Suprapubic skin (tissue), 4 donors: ENCODE measurements around the gene ALPL. TPM values are rescaled to one million over a fixed set of nuclear protein-coding genes. Genes with fewer than 3 reads are reported as not detected.

Experiments used
- DNase-seq, 2 donors: peaks; one replicate each; pipeline ENCODE4 v3.0.0-alpha.2; 2019; ENCODE audit warnings: low spot score in 2 of 2
- H3K27ac ChIP-seq: fragments of 200-600 bp; sonication (generic); one replicate; pipeline ENCODE4 v1.5.1; 2019
- H3K27me3 ChIP-seq: fragments of 200-600 bp; sonication (generic); one replicate; pipeline ENCODE4 v1.5.1; 2019
- H3K36me3 ChIP-seq: fragments of 200-600 bp; sonication (generic); one replicate; pipeline ENCODE4 v1.5.1; 2019
- H3K4me1 ChIP-seq: fragments of 200-600 bp; sonication (generic); one replicate; pipeline ENCODE4 v1.5.1; 2019
- H3K4me3 ChIP-seq: fragments of 200-600 bp; sonication (generic); one replicate; pipeline ENCODE4 v1.5.1; 2019; ENCODE audit warnings: mild to moderate bottlenecking
- H3K9me3 ChIP-seq: fragments of 200-600 bp; sonication (generic); one replicate; pipeline ENCODE4 v1.5.1; 2019
- CTCF ChIP-seq, 2 donors: fragments of 200-600 bp in 1 of 2; fragments of 450-650 bp in 1 of 2; sonication (generic) in 1 of 2; IDR thresholded peaks; one replicate each; pipeline ENCODE4 v1.5.1; 2016 to 2019; ENCODE audit warnings: antibody characterized with exemption in 2 of 2, mild to moderate bottlenecking in 1 of 2, moderate library complexity in 1 of 2
- EP300 ChIP-seq: sonication (generic); formaldehyde crosslinking; IDR thresholded peaks from one replicate; pipeline ENCODE4 v1.6.1; 2017; ENCODE audit warnings: antibody characterized with exemption
- POLR2A ChIP-seq, 2 donors: fragments of 450-650 bp; IDR thresholded peaks; one replicate each; pipeline ENCODE4 v1.6.1; 2017; ENCODE audit warnings: antibody characterized with exemption in 2 of 2, mild to moderate bottlenecking in 2 of 2, moderate library complexity in 2 of 2
- POLR2AphosphoS5 ChIP-seq, 3 donors: sonication (generic); formaldehyde crosslinking; IDR thresholded peaks; one replicate each; pipeline ENCODE4 v1.6.1; 2017; ENCODE audit warnings: antibody characterized with exemption in 3 of 3
- WGBS: methylation state at CpG from one replicate; pipeline ENCODE4 v1.1.5; 2018; 5-methylcytosine and 5-hydroxymethylcytosine counted together
- total RNA-seq, 4 donors: library from RNA; depleted of rRNA; stranded (reverse); fragments of >200 nt; gene quantifications; one replicate each; pipeline ENCODE4 v1.1.0, GENCODE V29; 2016

The ALPL gene
- total RNA-seq, 4 donors from 2014 or later = 5.1 to 9.7 (median 6.0) TPM

- WGBS = 28% methylated on average over 15 of the region's 31 CpGs
- H3K4me3 ChIP-seq = peak overlapping the region; percentile 9
- H3K36me3 ChIP-seq = no peaks in the 10 kb centered on the region
- TF ChIP-seq CTCF (IDR thresholded peaks at IDR 0.05) (no peak), POLR2AphosphoS5 (IDR thresholded peaks at IDR 0.05) (peak in 1 of 3 donors; percentile 3)
- peaks cover 4% of the 10 kb centered on the region for H3K27me3 ChIP-seq
- H3K9me3 ChIP-seq = no peaks in the 10 kb centered on the region
- H3K4me1 ChIP-seq = peaks cover 16% of the 10 kb centered on the region
- no peak for DNase-seq
- H3K27ac ChIP-seq = peak overlapping the region; percentile 59
Observed at GRCh38 chr1:21574466-21575151, 65.4 kb downstream of the ALPL start.

- Histone ChIP-seq H3K4me1 (peaks cover 16% of the 10 kb centered on the region), H3K27me3 (peaks cover 4% of the 10 kb centered on the region), H3K9me3 (no peaks in the 10 kb centered on the region), H3K4me3 (no peak overlapping the region), H3K36me3 (no peaks in the 10 kb centered on the region), H3K27ac (peak overlapping the region; percentile 59)
- 90% methylated on average over 15 of the region's 18 CpGs for WGBS
- DNase-seq = no peak
- no peak for TF ChIP-seq EP300
- TF ChIP-seq POLR2AphosphoS5 (IDR thresholded peaks at IDR 0.05) = no peak
- no peak for TF ChIP-seq CTCF (IDR thresholded peaks at IDR 0.05)
- TF ChIP-seq POLR2A (IDR thresholded peaks at IDR 0.05) = no peak
Observed at GRCh38 chr1:21575351-21575942, 66.2 kb downstream of the ALPL start.

GRCh38 chr1:21576031-21576797 is 67.0 kb downstream of the ALPL start:
- Histone ChIP-seq H3K9me3 (no peaks in the 10 kb centered on the region), H3K27me3 (peaks cover 4% of the 10 kb centered on the region), H3K27ac (no peak overlapping the region), H3K4me1 (peaks cover 16% of the 10 kb centered on the region), H3K4me3 (no peak overlapping the region), H3K36me3 (no peaks in the 10 kb centered on the region)
- no peak for DNase-seq
- 86% methylated on average over 6 of the region's 7 CpGs for WGBS
- TF ChIP-seq POLR2A (IDR thresholded peaks at IDR 0.05) = no peak
- no peak for TF ChIP-seq CTCF (IDR thresholded peaks at IDR 0.05)
- no peak for TF ChIP-seq EP300
- TF ChIP-seq POLR2AphosphoS5 (IDR thresholded peaks at IDR 0.05) = no peak

GRCh38 chr1:21576798-21577187 is 67.6 kb downstream of the ALPL start:
- Histone ChIP-seq H3K4me1 (peaks cover 16% of the 10 kb centered on the region), H3K27me3 (peaks cover 4% of the 10 kb centered on the region), H3K9me3 (no peaks in the 10 kb centered on the region), H3K4me3 (no peak overlapping the region), H3K27ac (no peak overlapping the region), H3K36me3 (no peaks in the 10 kb centered on the region)
- no peak for DNase-seq
- TF ChIP-seq CTCF (IDR thresholded peaks at IDR 0.05) = no peak
- TF ChIP-seq EP300 = no peak
- TF ChIP-seq POLR2AphosphoS5 (IDR thresholded peaks at IDR 0.05) = no peak
- TF ChIP-seq POLR2A (IDR thresholded peaks at IDR 0.05) = no peak
- 89% methylated on average over 5 of the region's 5 CpGs for WGBS

GRCh38 chr1:21577324-21577723 is 68.1 kb downstream of the ALPL start:
- H3K36me3 ChIP-seq = no peaks in the 10 kb centered on the region
- peaks cover 16% of the 10 kb centered on the region for H3K4me1 ChIP-seq
- no peaks in the 10 kb centered on the region for H3K9me3 ChIP-seq
- TF ChIP-seq POLR2A (IDR thresholded peaks at IDR 0.05) = no peak
- TF ChIP-seq EP300 = no peak
- TF ChIP-seq CTCF (IDR thresholded peaks at IDR 0.05) = no peak
- no peak for TF ChIP-seq POLR2AphosphoS5 (IDR thresholded peaks at IDR 0.05)
- no peak overlapping the region for H3K27ac ChIP-seq
- WGBS = 84% methylated on average over 16 of the region's 26 CpGs
- no peak overlapping the region for H3K4me3 ChIP-seq
- no peak for DNase-seq
- peaks cover 4% of the 10 kb centered on the region for H3K27me3 ChIP-seq
